ENCODE results near the gene MAP4K3. TPM values are rescaled to one million over a fixed set of nuclear protein-coding genes. Genes with fewer than 3 reads are reported as not detected.

MAP4K3 gene
- total RNA-seq, 1 experiment from 2014 or later = 97.4 TPM

GRCh38 chr2:39433586-39434195 is 3.4 kb downstream of the MAP4K3 start:
- Histone ChIP-seq H3K79me2 (ENCODE audit: low read length) (peaks cover 97% of the 10 kb centered on the region), H2AFZ (ENCODE audit: low read length) (no peak overlapping the region), H3K36me3 (ENCODE audit: low read depth, low read length) (no peaks in the 10 kb centered on the region; the same call in 1 of the 2 replicates), H3K27me3 (ENCODE audit: low read length) (no peaks in the 10 kb centered on the region), H3K9me3 (ENCODE audit: low read length) (no peaks in the 10 kb centered on the region), H3K27ac (ENCODE audit: low read length) (no peak overlapping the region), H3K4me3 (ENCODE audit: low read length) (peak overlapping the region; percentile 92), H3K9me2 (replicated peaks; ENCODE audit: low read length) (no peaks in the 10 kb centered on the region), H4K20me1 (ENCODE audit: low read length) (peaks cover 70% of the 10 kb centered on the region), H3K9ac (ENCODE audit: low read length) (no peak overlapping the region; the same call in 1 of the 2 replicates), H3F3A (ENCODE audit: low read length, unreplicated experiment) (no peaks in the 10 kb centered on the region), H3K4me2 (ENCODE audit: low read length) (peak overlapping the region; percentile 85), H3K4me1 (ENCODE audit: insufficient read depth, low read length) (peaks cover 65% of the 10 kb centered on the region)
- no peak for ATAC-seq
- POLR2A ChIA-PET (ENCODE audit: unreplicated experiment) = no interaction called here
- intact Hi-C loops (cut with micrococcal nuclease) = loop anchor here (5.0 to 10.0 kb wide), 2 partner anchors 36 to 211 kb away; no protein-coding TSS in a partner anchor
- peak; percentile 18 for DNase-seq
- CTCF ChIA-PET = interaction anchor here (1.0 kb wide), 1 partner anchor 22 kb away, joined by 3 read pairs; no protein-coding TSS in a partner anchor
- BruUV-seq (replicated peaks) = no TSS peak
- TF ChIP-seq, protein P1, sequence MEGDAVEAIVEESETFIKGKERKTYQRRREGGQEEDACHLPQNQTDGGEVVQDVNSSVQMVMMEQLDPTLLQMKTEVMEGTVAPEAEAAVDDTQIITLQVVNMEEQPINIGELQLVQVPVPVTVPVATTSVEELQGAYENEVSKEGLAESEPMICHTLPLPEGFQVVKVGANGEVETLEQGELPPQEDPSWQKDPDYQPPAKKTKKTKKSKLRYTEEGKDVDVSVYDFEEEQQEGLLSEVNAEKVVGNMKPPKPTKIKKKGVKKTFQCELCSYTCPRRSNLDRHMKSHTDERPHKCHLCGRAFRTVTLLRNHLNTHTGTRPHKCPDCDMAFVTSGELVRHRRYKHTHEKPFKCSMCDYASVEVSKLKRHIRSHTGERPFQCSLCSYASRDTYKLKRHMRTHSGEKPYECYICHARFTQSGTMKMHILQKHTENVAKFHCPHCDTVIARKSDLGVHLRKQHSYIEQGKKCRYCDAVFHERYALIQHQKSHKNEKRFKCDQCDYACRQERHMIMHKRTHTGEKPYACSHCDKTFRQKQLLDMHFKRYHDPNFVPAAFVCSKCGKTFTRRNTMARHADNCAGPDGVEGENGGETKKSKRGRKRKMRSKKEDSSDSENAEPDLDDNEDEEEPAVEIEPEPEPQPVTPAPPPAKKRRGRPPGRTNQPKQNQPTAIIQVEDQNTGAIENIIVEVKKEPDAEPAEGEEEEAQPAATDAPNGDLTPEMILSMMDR (conservative IDR thresholded peaks at IDR 0.05; ENCODE audit: low read depth, low read length) = no peak
- no peak for TF ChIP-seq EZH2phosphoT487 (IDR thresholded peaks at IDR 0.05; ENCODE audit: borderline replicate concordance, low read length)
- TF ChIP-seq EZH2 (IDR thresholded peaks at IDR 0.05; ENCODE audit: low read length, unreplicated experiment) = no peak

- Histone ChIP-seq H3K9me3 (ENCODE audit: low read length) (no peaks in the 10 kb centered on the region), H3K4me2 (ENCODE audit: low read length) (peak overlapping the region; percentile 85), H3K9me2 (replicated peaks; ENCODE audit: low read length) (no peaks in the 10 kb centered on the region), H3K4me1 (ENCODE audit: insufficient read depth, low read length) (peaks cover 57% of the 10 kb centered on the region), H3K27ac (ENCODE audit: low read length) (no peak overlapping the region), H3K4me3 (ENCODE audit: low read length) (peak overlapping the region; percentile 92; the same call in 1 of the 2 replicates), H3K9ac (ENCODE audit: low read length) (no peak overlapping the region), H3K79me2 (ENCODE audit: low read length) (peaks cover 97% of the 10 kb centered on the region), H3K27me3 (ENCODE audit: low read length) (no peaks in the 10 kb centered on the region), H3F3A (ENCODE audit: low read length, unreplicated experiment) (no peaks in the 10 kb centered on the region), H4K20me1 (ENCODE audit: low read length) (peaks cover 70% of the 10 kb centered on the region), H2AFZ (ENCODE audit: low read length) (no peak overlapping the region), H3K36me3 (ENCODE audit: low read depth, low read length) (no peaks in the 10 kb centered on the region; the same call in 1 of the 2 replicates)
- ChIA-PET CTCF (interaction anchor here (1.0 kb wide), 1 partner anchor 21 kb away, joined by 3 read pairs; no protein-coding TSS in a partner anchor), POLR2A (ENCODE audit: unreplicated experiment) (interaction anchor here (0.5 kb wide), 1 partner anchor 58 kb away, joined by 4 read pairs; no protein-coding TSS in a partner anchor)
- no peak for ATAC-seq
- BruUV-seq (replicated peaks) = no TSS peak
- no peak for DNase-seq
- TF ChIP-seq, protein P1 (conservative IDR thresholded peaks at IDR 0.05; ENCODE audit: low read depth, low read length) = no peak
- TF ChIP-seq EZH2phosphoT487 (IDR thresholded peaks at IDR 0.05; ENCODE audit: borderline replicate concordance, low read length) = no peak
- TF ChIP-seq EZH2 (IDR thresholded peaks at IDR 0.05; ENCODE audit: low read length, unreplicated experiment) = no peak
- intact Hi-C loops (cut with micrococcal nuclease) = loop anchor here (5.0 to 10.0 kb wide), 2 partner anchors 35 to 212 kb away; no protein-coding TSS in a partner anchor
Observed at GRCh38 chr2:39432701-39433100, 4.4 kb downstream of the MAP4K3 start.

Measured in PC-3 (cell line).